ENCODE data around the gene TMEM132C.

- TF ChIP-seq USF2 (CRISPR knock-in tag; IDR thresholded peaks at IDR 0.05) (no peak), CTCF (IDR thresholded peaks at IDR 0.05) (no peak), CREM (CRISPR knock-in tag; IDR thresholded peaks at IDR 0.05) (no peak), ZNF416 (CRISPR knock-in tag; IDR thresholded peaks at IDR 0.05) (no peak), NR3C1 (CRISPR knock-in tag; conservative IDR thresholded peaks at IDR 0.05; ENCODE audit: low read depth) (no peak), KAT7 (CRISPR knock-in tag; IDR thresholded peaks at IDR 0.05; ENCODE audit: borderline replicate concordance) (no peak), NR1H2 (CRISPR knock-in tag; IDR thresholded peaks at IDR 0.05) (no peak), ELF4 (CRISPR knock-in tag; IDR thresholded peaks at IDR 0.05; ENCODE audit: low read depth) (no peak), MAX (CRISPR knock-in tag; IDR thresholded peaks at IDR 0.05) (no peak), ZNF317 (CRISPR knock-in tag; IDR thresholded peaks at IDR 0.05; ENCODE audit: borderline replicate concordance, low read depth) (no peak)
These were observed 116.0 kb downstream of the TMEM132C start for GRCh38 chr12:128382946-128383345.

All from WTC11 (cell line).